ENCODE results near the gene GPR61.

GPR61 gene, protein sequence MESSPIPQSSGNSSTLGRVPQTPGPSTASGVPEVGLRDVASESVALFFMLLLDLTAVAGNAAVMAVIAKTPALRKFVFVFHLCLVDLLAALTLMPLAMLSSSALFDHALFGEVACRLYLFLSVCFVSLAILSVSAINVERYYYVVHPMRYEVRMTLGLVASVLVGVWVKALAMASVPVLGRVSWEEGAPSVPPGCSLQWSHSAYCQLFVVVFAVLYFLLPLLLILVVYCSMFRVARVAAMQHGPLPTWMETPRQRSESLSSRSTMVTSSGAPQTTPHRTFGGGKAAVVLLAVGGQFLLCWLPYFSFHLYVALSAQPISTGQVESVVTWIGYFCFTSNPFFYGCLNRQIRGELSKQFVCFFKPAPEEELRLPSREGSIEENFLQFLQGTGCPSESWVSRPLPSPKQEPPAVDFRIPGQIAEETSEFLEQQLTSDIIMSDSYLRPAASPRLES

DNA sequence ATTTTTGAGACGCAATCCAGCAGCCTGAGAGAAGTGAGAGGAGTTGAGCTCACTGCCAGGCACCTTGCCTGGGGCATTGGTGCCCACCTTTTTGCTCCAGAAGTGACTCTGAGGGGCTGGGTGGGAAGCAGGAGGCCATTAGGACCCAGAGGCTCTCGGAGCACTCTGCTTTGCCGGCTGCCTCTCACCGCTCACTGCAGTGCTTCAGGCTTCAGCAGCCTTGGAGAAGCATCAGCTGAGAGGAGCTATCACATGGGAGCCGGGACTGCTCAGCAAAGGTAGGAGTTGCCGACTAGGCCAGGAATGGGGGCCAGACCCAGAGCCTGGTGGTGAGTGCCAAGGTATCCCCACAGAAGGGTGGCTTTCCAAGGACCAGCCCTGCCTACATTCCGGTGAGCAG lies at the start of gene GPR61:
Gene GPR61 (plus strand): TSS at position 197 of the 400 bp plus-strand sequence. CDS start 3,151 bp downstream, outside the sequence.
- no peak for DNase-seq

DNA sequence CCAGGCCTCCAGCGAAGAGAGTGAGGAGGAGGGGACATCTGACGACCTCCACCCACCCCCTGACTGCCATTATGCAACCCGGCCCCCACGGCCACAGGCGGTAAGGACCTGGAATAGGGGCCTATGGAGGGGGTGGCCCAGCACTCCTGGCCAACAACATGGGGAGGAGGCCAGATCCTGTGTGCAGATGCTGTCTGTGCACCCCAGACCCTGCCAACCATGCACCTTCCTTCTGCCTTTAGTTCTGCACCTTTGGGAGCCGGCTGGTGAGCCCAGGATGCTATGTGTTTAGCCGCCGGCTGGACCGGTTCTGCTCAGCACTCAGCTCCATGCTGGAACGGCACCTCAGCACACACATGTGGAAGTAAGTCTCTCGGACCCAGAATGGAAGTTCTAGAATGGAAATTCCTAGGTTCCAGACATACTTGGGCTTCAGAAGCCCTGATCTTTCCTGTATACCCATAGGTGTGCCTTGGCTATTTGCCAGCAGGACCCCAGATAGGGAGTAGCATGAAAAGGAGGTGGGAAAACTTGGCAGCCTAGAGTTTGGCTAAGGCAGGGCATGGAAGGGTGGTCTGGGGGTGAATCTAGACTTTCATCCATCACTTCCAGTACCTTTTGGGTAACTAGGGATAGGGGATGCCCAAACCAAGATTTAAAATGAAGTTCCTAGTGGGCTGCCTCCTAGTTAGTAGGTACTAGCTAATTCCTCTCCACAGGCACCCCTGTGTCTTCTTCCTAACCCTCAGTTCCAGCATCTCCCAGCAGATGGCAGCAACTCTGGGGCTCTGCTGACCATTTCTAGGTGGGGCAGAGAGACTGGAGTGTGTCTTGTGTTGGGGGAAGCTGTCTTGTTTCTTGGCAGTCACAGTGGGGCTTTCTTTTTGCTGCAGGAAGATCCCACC lies 49.4 kb upstream of the GPR61 start:
- DNase-seq, result peak; percentile 27 to 58 (median 29)

DNA sequence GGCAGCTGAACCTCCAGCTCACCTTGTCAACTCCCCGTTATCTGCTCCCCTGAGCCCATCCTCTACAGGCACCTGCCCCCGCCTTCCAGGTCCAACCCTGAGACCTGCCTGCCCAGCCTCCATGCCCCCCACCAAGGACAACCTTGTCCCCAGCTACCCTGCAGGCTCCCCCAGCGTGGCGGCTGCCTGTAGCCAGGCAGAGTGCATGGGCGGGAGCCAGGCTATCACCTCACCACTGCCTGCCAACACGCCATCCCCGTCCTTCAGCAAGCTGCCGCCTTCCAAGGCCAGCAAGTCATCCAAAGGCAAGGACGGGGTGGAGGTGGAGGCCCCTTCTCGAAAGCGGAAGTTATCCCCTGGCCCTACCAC lies 48.8 kb upstream of the GPR61 start:
- DNase-seq, result no peak

GRCh38 chr1:109491372-109491771 lies 48.3 kb upstream of the GPR61 start:
- no peak for DNase-seq

- DNase-seq, result no peak
Observed at GRCh38 chr1:109492779-109493178, 46.9 kb upstream of the GPR61 start.

DNA sequence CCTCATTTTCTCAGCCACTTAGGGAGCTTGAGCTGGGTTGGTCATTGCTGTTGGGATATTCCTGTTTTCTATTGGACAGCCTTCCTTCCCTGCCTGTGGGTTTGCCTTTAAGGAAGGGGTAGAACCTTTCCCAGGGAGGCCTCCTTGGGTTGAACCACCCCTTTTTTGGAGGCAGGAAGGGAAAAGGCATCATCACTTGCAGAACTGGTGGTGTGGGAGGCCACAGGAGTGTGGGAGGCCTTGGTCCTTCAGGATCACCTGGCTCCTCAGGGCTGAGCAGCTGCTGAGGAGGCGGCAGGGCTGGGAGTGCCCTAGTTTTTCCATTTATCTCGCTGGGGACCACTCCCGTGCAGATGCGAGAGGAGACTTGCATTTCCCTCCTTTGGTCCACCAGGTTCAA lies 46.4 kb upstream of the GPR61 start:
- no peak for DNase-seq

- DNase-seq, result peak; percentile 82 to 88 (median 86)
Observed at GRCh38 chr1:109493805-109494539, 45.7 kb upstream of the GPR61 start, which contains the start of gene CYB561D1. Gene CYB561D1, plus strand, starts transcription at chr1:109494094. Its CDS starts 46 bp downstream, at chr1:109494140.

DNA sequence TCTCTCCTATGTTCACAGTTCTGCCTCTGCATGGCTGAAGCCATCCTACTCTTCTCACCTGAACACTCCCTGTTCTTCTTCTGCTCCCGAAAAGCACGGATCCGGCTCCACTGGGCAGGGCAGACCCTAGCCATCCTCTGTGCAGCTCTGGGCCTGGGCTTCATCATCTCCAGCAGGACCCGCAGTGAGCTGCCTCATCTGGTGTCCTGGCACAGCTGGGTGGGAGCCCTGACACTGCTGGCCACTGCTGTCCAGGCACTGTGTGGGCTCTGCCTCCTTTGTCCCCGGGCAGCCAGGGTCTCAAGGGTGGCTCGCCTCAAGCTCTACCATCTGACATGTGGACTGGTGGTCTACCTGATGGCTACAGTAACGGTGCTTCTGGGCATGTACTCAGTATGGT lies 43.9 kb upstream of the GPR61 start:
- DNase-seq, result no peak

DNA sequence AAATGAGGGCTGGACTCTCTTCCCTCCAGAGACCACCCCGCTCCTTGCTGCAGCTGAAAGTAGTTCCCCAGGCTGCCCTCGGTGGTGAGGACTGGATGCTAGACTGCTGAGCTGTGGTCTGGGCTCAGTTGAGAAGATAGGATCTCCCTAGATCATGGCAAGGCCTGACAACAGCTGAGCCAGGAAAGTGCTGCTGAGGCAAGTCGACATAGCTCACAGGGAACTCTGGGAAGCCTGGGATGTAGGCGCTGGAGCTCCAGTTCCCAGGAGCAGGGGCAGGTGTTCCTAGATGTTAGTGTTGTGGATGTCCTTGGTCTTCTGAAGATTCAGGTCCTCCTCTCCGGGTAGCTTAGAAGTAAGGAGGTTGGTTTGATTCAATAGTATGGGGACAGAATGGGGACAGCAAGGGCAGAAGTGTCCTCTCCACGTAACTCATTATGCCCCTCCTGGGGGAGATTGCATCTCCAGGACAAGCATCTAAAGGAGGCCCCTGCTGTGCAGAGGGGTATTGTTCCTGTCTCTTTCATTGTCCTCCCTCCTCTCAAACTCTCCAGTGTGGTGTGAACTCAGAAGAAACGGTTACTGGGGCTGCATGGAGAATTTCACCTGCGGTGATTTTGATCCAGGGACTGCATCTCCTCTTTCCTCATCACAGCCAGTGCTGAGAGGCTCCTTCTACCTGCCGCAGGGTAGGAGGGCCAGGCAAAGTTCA lies 42.1 kb upstream of the GPR61 start:
- no peak for DNase-seq

DNA sequence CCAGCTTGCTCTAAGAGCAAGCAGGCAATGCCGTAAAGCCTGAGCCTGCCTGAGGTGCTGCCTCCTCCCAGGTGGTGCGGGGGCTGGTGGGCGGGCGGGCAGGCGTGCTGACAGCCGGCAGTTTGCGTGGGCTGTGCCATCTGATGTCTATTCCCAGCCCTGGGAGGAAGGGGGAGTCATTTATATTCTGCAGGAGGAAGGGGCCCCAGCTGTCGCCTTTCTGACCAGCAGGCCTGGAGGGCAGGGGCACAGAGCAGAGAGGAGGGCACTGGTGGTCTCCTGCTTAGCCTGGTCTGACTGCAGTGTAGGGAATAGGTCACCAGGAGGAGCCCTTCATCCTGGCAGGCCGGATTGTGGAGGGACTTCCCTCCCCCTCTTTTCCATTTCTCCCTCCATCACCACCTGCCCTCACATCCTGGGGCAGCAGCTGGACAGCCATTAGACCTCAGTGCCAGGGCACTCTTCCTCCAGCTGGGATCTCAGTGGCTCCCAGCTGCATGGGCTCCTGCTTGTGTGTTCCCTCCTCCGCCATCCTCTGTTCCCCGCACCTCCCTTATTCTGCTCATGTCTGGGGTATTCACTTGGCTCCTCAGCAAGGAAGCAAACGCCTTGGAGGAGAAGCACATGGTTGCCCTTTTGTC lies 41.4 kb upstream of the GPR61 start:
- DNase-seq, result peak in 1 of 3 experiments; percentile 65

DNA sequence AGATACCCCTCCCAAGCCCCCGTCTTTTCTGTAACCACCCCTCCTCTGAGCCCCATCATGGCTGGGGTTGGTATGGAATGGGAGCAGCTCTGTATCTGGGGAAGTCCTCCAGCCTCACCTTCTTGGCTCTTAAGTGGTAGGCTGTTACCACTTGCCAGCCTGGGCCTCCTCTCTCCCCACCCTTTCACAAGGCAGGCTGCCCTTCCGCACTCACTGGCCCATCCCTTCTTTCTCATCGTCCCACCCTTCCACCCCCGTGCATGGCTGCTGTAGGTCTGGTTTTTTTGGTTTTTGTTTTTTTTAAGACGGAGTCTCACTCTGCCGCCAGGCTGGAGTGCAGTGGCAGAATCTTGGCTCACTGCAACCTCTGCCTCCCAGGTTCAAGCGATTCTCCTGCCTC lies 40.6 kb upstream of the GPR61 start:
- DNase-seq, result no peak

DNA sequence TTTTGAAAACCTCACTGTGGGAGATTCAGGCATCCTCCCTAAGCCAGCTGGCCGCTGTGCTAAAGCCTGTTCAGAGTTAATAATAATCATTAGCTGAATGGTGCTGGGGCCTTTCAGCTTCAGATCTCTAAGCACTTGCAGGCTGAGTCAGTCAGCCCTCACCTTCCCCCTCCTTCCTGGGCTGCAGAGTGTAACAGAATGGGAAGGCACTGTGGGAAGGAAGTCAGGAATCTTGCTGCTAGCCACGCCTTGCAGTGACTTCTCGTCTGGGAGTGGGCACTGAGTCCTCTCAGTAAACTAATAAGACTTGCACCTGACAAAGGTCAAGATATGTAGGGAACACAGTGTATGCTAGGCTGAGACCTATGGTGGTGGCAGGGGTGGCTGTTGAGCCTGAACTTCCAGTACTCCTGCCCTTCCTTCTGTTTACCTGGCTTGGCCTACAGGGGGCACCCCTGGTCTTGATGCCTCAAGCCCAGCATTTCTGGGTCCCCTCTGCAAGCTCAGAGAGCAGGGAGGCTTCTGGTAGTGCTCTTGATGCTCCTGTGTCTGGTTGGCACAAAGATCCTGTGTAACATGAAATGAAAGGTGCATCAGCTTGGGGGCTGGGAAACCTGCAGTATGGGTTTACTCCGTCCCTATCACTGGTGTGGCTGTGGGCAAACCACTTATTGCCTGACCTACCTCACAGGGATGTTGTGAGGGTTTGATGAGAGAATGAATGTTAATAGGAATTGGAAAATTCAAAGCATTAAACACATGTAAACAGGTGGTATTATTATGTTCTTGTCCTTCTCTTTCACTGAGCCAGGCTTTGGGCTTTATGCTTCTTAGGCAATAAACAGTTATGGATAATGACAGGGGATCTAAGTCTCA lies 39.8 kb upstream of the GPR61 start:
- DNase-seq, result peak in 2 of 3 experiments; percentile 11 to 35

DNA sequence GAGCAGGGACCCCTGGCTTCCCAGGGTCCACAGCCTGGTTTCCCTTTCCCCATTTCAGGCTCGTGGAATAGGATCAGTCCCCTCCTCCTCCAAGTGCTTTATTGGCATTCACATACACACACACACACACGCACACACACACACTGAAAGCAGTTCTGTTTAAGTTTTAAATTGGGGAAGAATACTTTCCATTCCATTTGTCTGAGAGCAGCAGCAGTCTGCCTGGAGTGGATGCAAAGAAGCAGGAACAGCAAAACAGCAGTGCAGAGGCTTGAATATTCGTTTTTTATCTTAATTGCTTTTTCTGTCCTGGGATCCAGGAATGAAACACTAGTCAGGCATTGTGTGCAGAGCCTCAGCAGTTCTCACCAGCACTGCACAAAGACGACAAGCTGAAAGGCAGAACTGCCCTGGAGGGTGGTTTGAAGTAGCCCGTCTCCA lies 38.7 kb upstream of the GPR61 start:
- no peak for DNase-seq

- DNase-seq, result no peak
Observed at GRCh38 chr1:109501644-109502363, 37.9 kb upstream of the GPR61 start.

DNA sequence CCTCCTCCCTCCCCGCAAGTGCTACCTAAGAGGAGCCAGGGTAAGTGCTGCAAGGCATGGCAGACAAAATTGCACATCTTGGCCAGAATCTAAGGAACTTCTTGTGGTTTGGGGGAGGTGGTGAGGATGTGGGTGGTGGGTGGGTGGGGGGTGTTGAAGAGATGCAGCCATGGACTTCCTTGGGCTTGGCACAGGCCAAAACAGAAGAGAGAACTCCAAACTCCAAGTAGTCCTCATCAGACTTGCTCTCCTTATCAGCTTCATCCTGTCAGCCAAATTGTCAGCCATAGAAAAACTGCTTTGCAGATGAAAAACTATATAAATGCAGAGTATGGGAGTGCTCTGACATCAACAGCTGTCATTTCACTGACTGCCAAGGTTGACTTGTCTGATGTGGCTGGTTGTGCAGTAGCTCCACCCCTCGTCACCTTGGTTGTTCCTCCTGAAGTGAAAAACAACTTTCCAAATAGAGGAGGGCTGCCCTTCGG lies 37.3 kb upstream of the GPR61 start:
- no peak for DNase-seq

DNA sequence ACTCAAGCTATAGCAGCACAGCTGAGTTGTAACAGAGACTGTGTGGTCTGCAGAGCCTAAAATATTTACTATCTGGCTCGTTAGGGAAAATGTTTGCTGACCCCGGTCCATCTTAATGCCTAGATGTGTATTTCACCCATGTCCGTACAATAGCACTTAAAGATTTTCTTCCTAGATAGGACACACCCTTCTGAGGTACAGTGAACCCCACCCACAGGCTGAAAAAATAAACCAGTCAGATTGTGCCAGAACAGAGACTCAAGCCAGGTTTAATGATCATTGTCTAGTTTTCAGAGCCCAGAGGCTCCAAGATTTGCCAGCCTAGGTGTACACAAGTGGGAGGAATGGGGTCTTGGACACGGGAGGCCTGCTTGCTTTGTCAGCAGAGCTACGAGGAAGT lies 35.7 kb upstream of the GPR61 start:
- DNase-seq, result no peak

GRCh38 chr1:109504974-109505373 lies 34.7 kb upstream of the GPR61 start:
- no peak for DNase-seq

- DNase-seq, result no peak
Observed at GRCh38 chr1:109508001-109508872, 31.4 kb upstream of the GPR61 start.

GRCh38 chr1:109508873-109509175 lies 30.8 kb upstream of the GPR61 start:
- no peak for DNase-seq

Data from NCI-H1417 (cell line).